Measurements from ENCODE around the gene EPHB1.

EPHB1 gene

GRCh38 chr3:134847349-134847748 lies 52.3 kb downstream of the EPHB1 start:
- Histone ChIP-seq H3K36me3 (no peaks in the 10 kb centered on the region), H3K4me3 (ENCODE audit: low read depth, low read length) (no peak overlapping the region), H3K4me1 (no peaks in the 10 kb centered on the region), H3K27me3 (no peaks in the 10 kb centered on the region), H3K9me3 (no peaks in the 10 kb centered on the region)
- DNase-seq, result no peak
- TF ChIP-seq CTCF (IDR thresholded peaks at IDR 0.05; ENCODE audit: low read depth, low read length), result no peak

DNA sequence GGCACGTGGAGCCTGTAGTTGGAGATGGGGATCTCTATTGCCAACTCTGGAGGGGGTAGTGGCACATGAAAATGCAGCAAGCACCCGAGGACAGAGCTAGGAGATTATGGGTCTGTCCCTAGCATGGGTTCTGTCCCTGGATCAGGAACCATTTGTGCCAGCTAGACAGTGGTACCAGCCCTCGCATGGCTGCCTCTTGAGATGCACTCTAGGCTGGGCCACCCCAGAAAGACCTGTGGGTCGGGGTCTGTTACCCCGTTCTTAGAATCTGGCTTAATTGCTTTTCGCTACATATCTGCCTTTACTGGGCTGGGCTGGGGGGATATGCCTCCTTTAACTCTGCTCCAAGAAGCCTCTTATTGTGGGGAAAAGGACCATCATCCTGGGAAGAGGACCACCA lies 54.5 kb downstream of the EPHB1 start:
- no peak overlapping the region for H3K4me3 ChIP-seq (ENCODE audit: low read depth, low read length)
- H3K27me3 ChIP-seq, result no peaks in the 10 kb centered on the region
- H3K9me3 ChIP-seq, result no peaks in the 10 kb centered on the region
- DNase-seq, result no peak
- TF ChIP-seq CTCF (IDR thresholded peaks at IDR 0.05; ENCODE audit: low read depth, low read length), result no peak
- no peaks in the 10 kb centered on the region for H3K36me3 ChIP-seq
- no peaks in the 10 kb centered on the region for H3K4me1 ChIP-seq

GRCh38 chr3:134850761-134851160 lies 55.7 kb downstream of the EPHB1 start:
- no peaks in the 10 kb centered on the region for H3K36me3 ChIP-seq
- H3K4me3 ChIP-seq (ENCODE audit: low read depth, low read length), result no peak overlapping the region
- no peaks in the 10 kb centered on the region for H3K9me3 ChIP-seq
- DNase-seq, result no peak
- H3K4me1 ChIP-seq, result no peaks in the 10 kb centered on the region
- no peak for TF ChIP-seq CTCF (IDR thresholded peaks at IDR 0.05; ENCODE audit: low read depth, low read length)
- no peaks in the 10 kb centered on the region for H3K27me3 ChIP-seq

DNA sequence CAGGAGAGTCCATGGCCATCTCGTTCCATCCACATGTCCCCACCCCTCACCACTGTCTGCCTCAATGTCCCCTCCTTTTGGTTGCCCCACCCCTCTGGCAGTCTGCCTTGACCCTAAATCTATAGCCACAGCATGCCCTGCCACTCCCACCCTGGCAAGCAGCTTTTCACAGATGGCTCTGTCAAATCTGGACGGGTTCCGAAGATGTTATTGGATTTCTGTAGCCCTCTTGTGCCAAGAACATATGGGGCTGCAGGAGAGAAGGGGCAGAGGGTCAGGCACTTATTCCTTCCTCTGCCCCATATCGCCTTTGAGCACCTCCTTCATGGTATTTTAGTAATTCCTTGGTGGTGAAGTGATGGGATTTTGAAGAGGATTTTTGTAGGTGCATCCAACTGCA lies 57.1 kb downstream of the EPHB1 start:
- no peak for TF ChIP-seq CTCF (IDR thresholded peaks at IDR 0.05; ENCODE audit: low read depth, low read length)
- Histone ChIP-seq H3K9me3 (no peaks in the 10 kb centered on the region), H3K27me3 (no peaks in the 10 kb centered on the region), H3K4me1 (no peaks in the 10 kb centered on the region), H3K4me3 (ENCODE audit: low read depth, low read length) (no peak overlapping the region), H3K36me3 (no peaks in the 10 kb centered on the region)
- no peak for DNase-seq

GRCh38 chr3:134852893-134853351 lies 57.9 kb downstream of the EPHB1 start:
- Histone ChIP-seq H3K36me3 (no peaks in the 10 kb centered on the region), H3K27me3 (no peaks in the 10 kb centered on the region), H3K4me1 (no peaks in the 10 kb centered on the region), H3K4me3 (ENCODE audit: low read depth, low read length) (no peak overlapping the region), H3K9me3 (no peaks in the 10 kb centered on the region)
- no peak for TF ChIP-seq CTCF (IDR thresholded peaks at IDR 0.05; ENCODE audit: low read depth, low read length)
- DNase-seq, result no peak

- Histone ChIP-seq H3K4me1 (no peaks in the 10 kb centered on the region), H3K9me3 (no peaks in the 10 kb centered on the region), H3K27me3 (no peaks in the 10 kb centered on the region), H3K36me3 (no peaks in the 10 kb centered on the region), H3K4me3 (ENCODE audit: low read depth, low read length) (no peak overlapping the region)
- no peak for DNase-seq
- TF ChIP-seq CTCF (IDR thresholded peaks at IDR 0.05; ENCODE audit: low read depth, low read length), result no peak
These were observed 59.2 kb downstream of the EPHB1 start for GRCh38 chr3:134854254-134854653.
